H7 (cell line): ENCODE data around the gene OAS3. TPM values are rescaled to one million over a fixed set of nuclear protein-coding genes. Genes with fewer than 3 reads are reported as not detected.

Source experiments
- total RNA-seq: library from RNA; depleted of rRNA; stranded (reverse); fragments of >200 nt; shearing (Covaris generic); gene quantifications from 2 replicates; pipeline ENCODE4 v1.2.3, GENCODE V29; 2014; rRNA removed

Gene OAS3
- total RNA-seq, 1 experiment from 2014 or later = 0.21 TPM

Other genes with a start within 250 kb of the OAS3 start
- gene RPH3A, start 146.7 kb upstream of the OAS3 start, total RNA-seq = not detected in 2 replicates
- gene OAS1, start 31.5 kb upstream of the OAS3 start, total RNA-seq = 0.62 and 0.96 TPM in 2 replicates
- not detected in 2 replicates for gene OAS2, start 40.0 kb downstream of the OAS3 start, total RNA-seq
- gene DTX1, start 118.3 kb downstream of the OAS3 start, total RNA-seq = 1.00 and 2.5 TPM in 2 replicates
- gene RASAL1, start 197.3 kb downstream of the OAS3 start, total RNA-seq = 4.4 and 4.5 TPM in 2 replicates
- gene CFAP73, start 211.2 kb downstream of the OAS3 start, total RNA-seq = 0.33 TPM in 1 of 2 replicates, not detected in the other
- 93.9 and 101 TPM in 2 replicates for gene DDX54, start 247.0 kb downstream of the OAS3 start, total RNA-seq
- gene RITA1, start 247.2 kb downstream of the OAS3 start, total RNA-seq = 42.3 and 45.9 TPM in 2 replicates